HG03469 (cell line): ENCODE data around the gene SPTLC2.
A peak's percentile ranks its signal among the peaks of the same experiment; 100 is the strongest.

Experiments
- ATAC-seq: cut with Tn5 transposase; IDR thresholded peaks from one replicate; pipeline ENCODE4 v1.9.1; 2021; ENCODE audit warnings: mild to moderate bottlenecking, moderate library complexity, moderate number of reproducible peaks; ENCODE audit not compliant: unreplicated experiment

The SPTLC2 gene

DNA sequence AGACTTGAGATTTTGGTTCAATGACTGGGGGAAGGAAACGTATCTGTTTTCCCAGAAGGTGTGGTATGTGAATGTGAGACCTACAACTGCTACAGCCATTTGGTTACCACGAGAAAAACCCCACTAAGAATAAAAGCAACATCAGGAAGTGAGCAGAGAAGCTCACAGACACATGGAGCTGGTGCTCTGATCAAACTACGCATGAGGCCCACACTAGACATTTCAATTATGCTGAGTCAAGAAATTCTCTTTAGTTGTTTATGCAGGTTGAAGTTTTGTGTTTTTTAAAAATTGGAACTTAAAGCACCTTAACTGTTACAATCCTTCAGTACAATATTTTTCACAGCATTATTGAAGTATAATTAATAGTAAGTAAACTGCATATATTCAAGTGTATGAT is 8.9 kb upstream of the SPTLC2 start:
- ATAC-seq: no peak

DNA sequence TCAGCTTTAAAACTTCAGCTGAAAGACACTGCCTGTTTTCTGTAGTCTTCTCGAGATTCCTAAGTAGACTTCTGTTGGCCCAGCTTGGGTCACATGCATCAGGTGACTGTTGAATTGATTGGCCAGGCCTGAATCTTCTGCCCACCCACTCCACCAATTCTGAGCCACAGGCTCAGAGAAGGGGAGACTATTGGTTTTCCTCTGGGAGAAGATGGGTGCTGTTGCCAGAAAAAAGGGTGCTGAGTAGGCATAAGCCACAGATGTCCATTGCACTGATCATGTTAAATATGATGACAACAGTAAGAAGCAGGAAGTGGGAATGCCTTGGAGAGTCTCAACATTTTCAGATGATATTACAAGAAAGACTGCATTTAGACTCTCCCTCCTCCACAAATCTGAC is 6.8 kb upstream of the SPTLC2 start:
- ATAC-seq: no peak

DNA sequence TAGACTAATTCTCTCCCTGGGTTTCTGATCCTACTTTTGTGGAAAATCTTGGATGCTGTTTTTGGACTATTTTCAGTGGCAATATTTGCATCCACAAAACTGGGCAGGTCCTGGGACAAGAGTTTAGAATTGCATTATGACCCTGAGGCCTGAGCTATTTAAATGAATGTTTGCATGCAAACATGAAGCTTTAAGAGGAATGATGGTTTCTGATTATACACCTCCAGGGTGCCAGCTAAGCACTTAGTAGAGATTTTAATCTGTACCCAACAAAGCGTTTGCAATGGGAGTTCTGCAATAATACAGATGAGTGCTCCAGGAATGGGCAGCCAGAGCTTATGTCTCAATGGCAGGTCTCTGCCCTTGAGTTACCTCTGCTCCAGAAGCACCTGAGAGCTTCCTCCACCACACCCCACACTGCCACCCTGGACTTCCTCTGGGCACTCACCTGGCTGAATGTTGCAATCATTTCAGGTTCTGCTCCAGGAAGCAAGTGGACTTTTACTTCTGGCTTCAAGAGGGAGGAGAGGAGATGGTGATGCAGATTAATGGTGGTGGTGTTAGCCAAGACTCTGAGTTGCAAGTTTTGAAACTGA is 6.0 kb upstream of the SPTLC2 start:
- ATAC-seq: no peak

DNA sequence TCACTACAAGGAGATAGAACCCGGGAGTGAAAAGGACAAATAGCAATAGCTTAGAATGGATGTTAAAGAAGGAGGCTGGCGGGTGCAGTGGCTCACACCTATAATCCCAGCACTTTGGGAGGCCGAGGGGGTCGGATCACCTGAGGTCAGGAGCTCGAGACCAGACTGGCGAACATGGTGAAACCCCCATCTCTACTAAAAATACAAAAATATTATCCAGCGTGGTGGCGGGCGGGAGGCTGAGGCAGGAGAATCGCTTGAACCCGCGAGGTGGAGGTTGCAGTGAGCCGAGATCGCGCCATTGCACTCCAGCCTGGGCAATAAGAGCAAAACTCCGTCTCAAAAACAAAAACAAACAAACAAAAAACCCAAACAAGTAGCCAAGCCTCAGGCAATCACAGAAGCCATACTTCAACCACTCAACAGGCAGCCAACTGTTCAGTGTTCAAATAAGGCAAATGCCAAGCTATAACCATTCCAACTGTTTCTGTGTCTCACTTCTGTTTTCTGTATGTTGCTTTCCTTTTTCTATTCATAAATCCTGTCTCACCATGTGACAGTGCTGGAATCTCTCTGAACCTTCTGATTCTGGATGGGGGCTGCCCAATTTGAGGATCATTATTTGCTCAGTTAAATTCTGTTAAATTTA is 3.9 kb upstream of the SPTLC2 start:
- no peak for ATAC-seq

DNA sequence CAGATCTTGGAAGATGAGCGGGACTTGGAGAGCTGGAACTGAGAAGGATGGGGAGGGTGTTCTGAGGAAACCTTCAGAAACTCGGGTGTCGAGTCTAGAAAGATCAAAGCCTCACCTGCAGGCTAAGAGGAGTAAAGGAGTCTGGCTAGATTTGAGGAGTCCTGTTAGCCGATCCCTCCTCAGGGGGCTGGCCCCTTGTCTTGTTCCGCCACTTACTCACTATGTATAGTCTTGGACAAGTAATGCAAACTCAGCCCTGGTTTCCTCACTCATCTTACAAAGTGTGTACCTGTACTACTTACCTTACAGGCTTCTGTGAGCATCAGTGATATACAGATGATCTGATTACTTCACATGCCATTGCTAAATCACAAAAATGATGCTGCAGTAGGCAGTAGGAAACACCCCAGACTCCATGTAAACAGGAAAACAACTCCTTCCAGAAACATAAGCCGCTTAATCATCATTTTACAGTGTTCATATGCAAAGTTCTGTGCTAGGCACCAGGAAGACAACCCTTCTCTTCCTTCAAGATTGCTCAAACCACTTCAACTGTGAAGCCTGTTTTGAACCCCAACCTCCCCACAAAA is 2.0 kb upstream of the SPTLC2 start:
- ATAC-seq: no peak

DNA sequence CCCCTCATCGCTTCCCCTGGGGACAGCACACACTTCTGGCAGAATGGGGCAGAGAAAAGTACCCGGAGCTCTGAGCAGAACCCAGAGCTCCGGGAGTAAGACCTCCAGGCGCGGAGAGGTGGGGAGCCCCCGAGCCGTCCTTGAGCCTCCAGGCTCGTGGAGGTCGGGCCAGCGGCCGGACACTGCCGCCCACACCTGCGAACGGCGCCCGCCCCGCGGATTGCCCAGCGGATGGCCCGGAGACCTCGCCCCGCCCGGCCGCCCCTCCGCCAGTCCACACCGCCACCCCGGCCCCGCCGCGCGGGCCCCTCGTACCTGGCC is 344 bp downstream of the SPTLC2 start:
- peak; percentile 5 for ATAC-seq

DNA sequence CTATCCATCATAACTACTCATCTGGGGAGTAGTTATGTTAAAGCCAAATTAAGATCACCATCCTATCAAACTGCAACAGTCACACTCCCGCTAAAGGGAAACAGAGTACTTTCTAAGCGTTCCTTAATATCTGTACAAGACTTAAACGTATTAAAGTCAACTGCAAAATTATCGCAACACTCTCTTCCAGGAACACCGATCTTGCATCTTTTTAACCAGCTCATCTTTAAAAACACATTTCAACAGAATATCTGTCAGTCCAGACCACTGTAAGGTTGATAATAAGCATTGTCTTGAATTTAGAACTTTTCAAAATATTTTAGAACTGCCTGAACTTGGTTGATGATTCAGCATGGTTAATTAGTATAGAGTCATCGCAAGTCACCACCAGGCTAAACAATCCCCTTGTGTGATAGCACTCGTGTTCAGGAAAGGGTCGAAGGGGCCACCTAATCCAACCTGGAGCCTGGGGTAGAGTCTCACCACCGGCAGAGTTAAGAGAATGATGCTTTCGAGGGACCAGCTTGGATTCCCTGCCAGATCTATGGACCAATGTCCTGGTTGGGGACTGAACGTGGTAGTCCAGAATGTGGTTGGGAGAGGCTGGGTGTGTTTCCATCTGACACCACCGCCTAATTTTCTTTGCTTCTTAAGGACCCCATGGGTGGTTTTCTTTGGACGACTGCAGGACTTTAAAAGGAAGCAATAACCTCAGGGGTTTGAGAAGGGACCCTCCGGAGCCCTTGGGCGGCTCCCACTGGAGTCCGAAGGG is 890 bp downstream of the SPTLC2 start:
- ATAC-seq: no peak

DNA sequence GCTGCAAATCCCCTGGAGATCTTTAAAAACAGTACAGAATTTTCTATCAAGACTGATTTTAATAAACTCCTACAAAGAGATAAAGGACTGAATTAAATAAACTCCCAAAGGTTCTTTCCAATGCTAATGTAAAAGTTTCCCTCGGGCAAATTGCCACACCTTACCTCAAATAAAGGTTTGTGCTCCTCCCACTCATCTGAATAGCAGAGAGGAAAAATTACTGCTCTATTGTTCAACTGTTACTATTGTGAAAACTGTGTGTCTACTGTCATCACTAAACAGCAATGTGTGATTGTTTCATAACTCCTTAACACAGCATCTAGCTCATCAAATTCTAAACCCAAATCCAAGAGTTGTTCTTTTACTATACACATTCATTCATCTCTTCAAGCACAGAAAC is 3.2 kb downstream of the SPTLC2 start:
- no peak for ATAC-seq

DNA sequence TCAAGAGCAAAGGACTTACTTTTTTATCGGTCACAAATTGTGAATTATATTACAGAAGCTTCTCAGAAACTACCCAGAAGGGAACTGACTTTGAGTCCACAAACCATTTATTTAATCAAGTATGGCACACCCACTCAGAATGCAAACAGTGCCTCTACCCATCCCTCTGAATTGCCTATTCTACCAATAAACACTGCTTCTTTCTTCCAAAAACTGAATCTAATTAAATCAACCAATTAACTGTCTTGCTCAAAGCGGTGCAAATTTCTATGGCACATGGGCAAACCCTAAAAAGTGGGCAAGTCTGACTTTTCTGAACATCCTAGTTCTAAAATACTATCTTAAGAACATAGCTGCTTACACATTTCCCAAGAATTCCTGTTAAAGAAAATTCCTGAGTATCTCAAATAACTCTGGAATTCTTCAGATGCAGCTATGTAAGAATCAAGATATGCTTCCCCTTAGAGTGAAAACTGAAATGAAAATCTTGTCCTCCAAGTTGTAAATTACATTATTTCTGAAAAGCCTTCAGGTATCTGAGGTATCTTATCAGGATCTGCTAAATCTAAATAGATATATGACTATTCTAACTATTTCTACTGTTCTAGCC is 4.3 kb downstream of the SPTLC2 start:
- no peak for ATAC-seq

DNA sequence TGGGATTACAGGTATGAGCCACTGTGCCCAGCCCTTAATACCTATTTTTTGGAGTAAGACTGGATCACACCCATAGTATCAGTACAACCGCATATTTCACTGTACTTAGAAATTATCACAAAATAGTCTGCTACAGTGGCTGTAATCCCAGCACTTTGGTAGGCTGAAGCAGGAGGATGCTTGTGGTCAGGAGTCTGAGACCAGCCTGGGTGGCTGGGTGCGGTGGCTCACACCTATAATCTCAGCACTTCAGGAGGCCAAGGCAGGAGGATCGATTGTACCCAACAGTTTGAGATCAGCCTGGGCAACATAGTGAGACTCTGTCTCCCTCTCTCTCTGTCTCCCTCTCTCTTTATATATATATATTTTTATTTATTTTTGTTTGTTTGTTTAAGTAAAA is 5.9 kb downstream of the SPTLC2 start:
- ATAC-seq: no peak

DNA sequence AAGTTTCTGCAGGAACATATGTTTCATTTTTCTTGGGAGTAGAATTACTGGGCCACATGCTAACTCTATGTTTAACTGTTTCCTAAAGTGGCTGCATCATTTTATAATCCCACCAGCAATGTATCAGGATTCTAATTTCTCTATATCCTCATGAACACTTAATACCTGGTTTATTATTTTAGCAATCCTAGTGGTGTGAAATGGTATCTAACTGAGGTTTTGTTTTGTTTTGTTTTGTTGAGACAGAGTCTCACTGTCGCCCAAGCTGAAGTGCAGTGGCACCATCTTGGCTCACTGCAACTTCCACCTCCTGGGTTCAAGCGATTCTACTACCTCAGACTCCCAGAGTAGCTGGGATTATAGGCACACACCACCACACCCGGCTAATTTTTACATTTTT is 6.5 kb downstream of the SPTLC2 start:
- no peak for ATAC-seq

DNA sequence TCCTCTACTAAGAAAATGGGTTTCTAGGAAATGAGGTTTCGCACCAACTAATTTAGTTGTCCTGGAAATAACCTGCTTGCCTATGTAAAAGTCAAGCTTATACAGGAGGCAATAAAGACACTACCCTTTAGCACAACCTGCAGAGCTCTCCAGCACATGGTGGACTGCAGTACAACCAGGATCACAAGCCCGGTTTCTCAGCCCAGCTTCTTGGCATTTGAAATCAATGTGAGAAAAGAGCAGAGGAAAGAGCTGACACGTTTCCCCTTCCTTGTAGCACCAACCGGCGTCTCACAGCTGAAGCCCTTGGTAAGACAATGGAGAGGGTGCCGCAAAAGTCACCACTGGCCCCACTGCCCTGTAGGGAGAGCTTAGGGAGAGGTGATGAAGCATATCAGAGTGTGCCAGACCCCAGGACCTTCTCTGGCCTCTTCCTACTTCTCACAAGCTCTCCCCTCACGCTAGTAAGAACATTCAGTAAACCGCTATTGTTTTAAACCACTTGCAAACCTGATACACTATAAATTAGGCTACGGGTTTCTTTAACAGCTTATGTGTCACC is 8.6 kb downstream of the SPTLC2 start:
- ATAC-seq: no peak

DNA sequence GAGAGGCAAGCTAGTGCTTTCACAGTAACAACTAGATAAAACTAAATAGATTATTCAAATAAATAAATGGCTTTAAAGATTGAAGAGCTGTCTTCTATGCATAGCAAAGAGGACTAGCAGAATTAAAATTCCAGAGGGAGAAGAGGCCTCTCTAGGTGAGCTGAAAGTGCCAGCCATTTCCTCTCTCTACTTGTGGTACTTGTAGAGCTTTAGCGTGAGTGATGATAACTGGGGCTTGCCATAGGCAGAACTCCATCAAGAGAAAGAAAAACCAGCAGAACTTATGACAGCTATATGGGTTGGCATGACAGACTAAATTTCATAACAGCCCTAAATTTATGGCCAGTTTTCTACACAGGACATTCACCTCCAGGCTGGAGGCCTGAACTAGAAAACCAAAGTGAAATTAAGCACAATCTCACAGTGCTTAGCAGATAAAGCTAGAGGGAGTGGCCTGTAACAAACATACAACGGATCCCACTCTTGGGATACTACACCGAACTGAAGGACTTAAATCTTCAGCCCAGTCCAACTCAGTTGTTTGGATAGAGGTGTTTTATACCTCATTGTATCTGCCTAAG is 11.0 kb downstream of the SPTLC2 start:
- ATAC-seq: no peak

DNA sequence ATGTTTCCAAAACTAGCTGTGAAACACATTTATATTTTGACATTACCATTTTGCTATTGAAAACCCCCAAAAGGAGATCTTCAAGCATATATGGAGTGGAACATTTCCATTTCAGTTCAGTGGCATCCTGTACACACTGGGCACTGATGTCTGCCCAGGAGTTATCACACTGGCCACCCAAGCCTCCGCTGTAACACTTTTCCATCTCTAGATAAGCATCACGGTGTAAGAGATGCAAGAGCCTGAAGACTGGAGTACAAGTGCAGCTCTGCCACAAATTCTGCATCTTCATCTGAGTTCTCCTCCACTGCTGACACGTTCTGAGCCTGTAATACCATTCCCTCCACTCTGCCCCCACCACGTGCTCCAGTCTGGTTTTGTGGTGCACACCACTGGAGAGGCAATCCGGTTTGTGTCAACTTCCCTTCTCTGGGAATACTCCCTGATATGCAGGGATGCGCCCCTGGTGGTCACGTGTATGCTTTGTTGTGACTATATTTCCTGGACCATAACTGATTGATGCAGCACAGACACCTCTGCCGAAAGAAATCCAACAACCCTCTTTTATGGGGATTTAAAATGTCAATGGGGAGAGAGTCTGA is 12.7 kb downstream of the SPTLC2 start:
- no peak for ATAC-seq

DNA sequence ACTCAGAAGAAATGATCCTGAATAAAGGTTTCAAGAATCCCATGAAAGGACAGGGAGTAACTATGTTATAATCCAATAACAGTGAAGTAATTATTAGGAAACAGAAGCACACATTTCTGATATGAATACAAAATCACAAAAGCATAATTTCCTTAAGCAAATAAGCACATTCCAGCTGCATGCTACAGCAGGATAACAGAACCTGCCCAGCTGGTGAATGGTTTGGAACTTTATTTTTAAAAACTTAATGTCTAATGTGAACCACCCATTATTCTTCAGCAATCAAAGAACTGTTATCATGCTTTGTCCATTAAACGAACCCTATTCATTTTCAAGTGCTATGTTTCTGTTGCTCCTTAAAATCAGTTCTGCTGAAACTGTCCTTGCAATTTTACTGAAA is 13.4 kb downstream of the SPTLC2 start:
- no peak for ATAC-seq

DNA sequence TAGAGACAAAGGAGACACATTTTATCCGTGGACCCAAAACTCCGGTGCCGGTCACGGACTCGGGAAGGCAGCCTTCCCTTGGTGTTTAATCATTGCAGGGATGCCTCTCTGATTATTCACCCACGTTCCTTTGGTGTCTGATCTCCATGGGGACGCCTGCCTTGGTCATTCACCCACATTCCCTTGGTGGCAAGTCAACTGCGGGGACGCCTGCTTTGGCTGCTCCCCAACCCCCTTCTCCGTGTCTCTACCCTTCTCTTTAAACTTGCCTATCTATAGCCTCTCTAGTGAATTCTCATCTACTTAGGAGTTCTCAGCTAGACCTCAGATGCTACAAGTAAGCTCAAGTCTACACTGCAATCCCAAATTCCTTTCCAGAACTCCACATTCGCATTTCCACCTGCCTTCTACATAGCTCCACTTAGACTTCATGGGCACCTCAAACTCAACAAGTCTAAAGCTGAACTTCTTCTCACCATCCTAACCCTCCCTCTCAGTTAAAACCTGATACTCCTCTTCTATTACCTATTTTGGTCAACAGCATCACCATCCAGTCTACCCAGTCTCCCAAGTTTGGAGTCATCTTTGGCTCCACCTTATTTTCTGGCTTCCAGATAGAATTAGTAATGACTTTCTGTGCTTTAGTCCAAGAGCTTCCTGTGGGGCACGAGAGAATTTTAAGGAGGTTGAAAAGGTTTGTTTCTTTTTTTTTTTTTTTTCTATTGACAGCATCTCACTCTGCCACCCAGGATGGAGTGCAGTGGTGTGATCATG is 14.4 kb downstream of the SPTLC2 start:
- no peak for ATAC-seq

DNA sequence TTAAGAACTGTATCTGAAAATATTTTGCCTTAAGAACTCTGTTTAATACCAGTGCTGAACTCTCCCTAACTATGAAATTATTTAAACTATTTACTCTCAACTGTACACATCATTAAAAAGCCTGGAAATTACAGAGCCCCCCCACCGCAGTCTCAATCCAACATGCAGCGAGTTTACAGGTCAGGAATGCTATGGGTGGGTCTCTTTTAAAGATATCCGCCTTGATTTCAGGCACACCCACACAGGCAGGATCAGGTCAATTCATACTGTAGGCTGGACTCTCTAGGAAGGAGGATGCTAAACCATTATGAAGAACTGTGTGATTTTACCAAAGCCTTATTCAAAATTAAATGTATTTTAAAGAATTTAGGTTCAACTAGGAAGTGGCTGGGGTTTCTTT is 16.5 kb downstream of the SPTLC2 start:
- no peak for ATAC-seq

DNA sequence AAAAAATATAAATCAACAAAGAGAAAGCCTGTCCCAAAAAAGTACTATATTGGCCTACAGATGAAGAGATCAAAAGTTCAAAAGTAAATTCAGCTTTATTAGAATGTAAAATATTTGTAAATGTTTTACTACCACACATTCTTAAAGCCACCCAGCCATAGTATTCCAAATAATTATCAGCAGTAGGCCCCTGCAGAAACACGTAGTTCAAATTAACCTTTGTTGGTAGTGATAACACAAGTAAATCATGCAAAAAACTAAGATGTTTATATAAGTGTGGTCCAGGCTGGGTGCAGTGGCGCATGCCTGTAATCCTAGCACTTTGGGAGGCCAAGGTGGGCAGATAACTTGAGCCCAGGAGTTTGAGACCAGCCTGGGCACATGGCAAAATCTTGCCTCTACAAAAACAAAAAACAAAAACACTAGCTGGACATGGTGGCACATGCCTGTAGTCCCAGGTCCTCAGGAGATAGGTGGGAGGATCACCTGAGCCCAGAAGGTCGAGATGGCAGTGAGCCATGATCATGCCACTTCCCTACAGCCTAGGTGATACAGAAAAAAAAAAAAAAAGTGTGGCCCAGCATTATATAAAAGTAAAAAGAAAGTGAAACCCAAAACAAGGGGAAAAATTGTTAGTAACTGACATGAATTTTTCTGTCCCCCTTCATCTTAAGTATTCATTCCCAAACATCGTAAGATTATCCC is 17.9 kb downstream of the SPTLC2 start:
- ATAC-seq: no peak

DNA sequence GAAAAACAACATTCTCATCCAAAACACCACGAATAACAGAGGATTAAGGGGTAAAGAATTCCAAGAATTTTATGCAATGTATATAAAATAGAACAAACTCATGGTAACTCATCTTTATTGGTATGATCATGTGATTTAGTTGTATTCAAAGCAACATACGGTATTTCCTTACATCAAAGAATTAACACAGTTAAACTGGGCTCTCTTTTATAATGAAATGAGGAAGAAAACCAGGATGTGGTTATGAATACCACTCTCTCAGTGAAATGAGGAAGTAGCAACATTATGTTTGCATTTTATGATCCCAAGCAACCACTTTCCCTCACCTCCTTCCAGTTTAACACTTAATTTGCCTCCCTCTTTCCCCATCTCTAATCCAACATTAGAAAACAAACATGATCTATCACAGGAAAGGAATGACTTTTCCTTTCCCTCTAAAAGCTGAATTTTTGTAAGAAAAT is 22.9 kb downstream of the SPTLC2 start:
- ATAC-seq: peak; percentile 54
